HG03565 (cell line): ENCODE data around the gene ITGA8.
"Not testable (repeated sequence)": the region's sequence is repeated elsewhere in the genome, so short reads cannot be mapped to it uniquely, and the experiment has no call there.

Experiments
- ATAC-seq: cut with Tn5 transposase; IDR thresholded peaks from one replicate; pipeline ENCODE4 v1.9.1; 2021; ENCODE audit warnings: mild to moderate bottlenecking, moderate library complexity; ENCODE audit not compliant: unreplicated experiment

Gene ITGA8

DNA sequence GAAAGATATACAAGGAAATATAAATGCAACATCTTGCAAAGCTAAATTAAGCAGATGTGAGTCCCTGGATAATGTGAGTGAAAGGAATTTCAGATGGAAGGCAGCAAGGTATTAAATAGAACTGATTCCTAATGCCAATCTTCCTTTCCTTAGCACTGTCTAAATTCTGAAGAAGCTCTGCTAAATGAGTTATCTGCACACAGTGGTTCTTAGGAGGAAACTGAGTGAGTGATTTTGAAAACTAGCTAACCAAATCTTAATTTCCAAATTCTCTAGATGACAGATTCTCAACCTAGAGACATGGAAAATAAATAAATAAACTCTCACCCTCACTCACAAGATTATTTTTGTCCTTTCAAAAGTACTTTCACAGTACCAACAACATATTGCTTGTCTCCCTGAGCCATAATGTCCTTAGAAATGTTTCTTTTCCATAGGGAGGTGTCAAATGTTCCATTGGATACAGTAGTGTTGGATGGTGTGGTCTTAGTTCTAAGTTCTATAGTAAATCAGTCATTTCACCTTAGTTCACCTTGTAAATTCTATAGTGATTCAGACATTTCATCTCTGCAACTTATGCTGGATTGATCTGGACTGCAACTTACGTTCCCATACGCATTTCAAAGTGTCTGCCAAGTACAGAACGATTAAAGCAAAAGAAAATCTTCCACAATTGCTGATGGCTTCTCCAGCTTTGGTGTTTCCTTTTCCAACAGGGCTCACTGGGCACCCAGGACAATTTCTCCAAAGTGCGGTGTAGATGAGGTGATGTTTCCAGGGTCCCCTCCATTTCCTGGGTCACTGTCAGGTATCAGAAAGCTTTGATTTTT, 203.3 kb downstream of the ITGA8 start:
- no peak for ATAC-seq

DNA sequence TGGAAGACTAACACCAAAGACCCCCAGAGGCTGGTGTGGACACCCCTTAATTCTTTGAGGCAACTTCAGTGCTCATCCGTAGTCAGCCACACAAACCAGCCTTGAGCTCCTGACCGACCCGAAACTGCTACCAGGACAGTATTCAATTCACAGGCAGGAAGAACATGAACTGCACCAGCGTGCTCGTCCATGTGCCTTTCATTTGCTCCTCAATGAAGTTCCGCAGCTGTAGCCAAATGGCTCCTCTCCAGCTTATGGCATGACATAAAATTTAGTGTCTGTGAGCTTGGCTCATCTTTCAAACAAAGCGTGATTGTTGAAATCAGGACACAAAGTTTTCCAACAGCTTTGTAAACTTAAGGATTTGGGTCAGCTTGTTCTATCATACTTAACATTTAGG, 204.5 kb downstream of the ITGA8 start:
- no peak for ATAC-seq

DNA sequence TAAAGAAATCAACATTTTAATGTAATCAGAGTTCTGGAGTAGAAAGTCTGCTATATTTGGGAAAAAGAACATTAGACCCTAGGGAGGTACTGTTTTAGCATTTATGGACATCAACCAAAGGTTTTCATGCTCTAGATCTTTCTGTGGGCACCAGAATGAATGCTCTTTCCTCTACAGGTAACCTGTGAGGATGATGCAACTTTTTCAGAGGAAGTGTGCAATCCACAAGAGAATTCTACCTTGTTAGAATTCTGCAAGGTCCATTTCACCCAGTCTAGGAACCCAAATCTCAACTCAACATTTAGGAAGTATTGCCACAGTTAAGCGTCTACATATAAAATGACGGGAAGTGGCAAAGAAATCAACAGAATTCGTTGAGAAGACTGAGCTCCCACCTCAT, 208.8 kb downstream of the ITGA8 start:
- no peak for ATAC-seq

DNA sequence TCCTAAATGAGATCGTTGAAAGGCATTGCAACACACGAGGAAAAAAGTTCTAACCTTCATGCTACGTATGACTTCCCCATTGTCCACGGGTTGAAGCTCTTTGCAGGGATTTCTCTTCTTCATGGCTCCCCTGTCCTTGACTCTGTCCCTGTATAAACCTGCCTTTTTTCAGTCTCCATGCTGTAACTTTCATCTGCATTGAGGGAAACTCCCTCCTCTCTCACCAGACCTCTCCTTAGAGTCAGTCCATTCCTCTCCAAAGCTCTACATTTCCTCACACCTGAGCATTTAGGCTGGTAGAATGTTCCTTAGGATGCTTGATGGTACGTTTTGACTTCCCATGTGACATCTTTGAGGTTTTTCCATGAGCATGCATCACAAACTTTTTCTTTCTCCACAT, 214.4 kb downstream of the ITGA8 start:
- ATAC-seq: no peak

DNA sequence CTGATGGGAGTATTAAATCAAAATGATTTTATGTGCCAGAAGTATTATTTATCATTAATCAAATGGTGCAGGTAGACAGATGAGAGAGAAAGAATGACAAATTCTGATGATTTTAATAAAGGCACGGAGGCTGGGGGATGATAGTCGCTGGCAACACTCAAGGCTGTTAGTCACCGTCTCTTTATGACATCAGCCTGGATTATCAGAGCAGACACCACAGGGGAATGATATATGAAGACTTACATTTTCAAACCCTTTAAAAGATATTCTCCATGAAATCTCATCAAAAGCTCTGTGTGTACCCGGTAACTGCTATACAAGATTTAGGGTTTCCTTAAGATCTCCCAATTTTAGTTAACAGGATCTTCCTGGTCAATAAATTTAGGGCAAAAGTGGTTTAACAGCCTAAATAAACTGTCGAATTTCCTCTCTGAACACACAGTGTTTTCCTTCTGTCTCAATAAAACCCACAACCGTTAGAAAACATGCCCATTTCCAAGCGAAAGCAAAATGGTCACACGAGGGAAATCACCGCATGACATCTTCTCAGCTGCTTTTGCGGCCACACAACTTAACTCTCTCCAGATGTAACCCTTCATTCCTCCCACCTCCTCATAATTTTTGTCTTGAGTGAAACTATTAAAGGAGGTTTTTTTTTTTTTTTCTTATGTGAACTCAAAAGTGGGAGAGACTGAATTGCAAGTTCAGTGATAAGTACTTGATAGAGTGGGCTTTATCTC, 215.5 kb downstream of the ITGA8 start:
- ATAC-seq: no peak

DNA sequence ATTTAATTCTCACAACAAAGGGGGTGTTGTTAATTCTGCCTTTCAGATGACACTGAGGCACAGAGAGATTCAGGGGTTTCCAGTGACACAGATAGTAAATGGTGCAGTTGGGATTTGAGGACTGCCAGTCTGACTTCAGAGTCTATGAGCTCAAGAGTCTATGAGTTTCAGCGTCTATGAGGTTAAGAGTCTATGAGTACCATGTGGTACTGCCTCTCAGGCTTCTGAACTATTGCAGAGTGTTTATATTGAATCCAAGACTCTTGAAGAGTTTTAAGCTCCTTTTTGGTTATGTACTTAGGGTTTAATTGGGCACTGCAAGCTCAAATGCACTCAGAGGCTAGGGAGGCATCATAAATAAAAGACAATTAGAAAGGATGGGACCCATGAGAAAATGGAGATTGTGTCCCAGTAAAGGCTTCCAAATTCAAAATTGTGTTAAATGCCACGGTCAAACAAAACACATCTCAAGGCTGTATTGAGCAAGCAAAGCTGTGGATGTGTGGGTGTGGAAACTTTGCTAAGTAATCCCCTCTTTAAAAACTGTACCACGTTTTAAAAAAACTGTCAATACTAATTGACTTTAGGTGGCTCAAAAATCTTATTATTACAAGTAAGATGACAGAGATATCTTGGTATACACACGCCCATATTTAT, 224.7 kb downstream of the ITGA8 start:
- ATAC-seq: no peak

DNA sequence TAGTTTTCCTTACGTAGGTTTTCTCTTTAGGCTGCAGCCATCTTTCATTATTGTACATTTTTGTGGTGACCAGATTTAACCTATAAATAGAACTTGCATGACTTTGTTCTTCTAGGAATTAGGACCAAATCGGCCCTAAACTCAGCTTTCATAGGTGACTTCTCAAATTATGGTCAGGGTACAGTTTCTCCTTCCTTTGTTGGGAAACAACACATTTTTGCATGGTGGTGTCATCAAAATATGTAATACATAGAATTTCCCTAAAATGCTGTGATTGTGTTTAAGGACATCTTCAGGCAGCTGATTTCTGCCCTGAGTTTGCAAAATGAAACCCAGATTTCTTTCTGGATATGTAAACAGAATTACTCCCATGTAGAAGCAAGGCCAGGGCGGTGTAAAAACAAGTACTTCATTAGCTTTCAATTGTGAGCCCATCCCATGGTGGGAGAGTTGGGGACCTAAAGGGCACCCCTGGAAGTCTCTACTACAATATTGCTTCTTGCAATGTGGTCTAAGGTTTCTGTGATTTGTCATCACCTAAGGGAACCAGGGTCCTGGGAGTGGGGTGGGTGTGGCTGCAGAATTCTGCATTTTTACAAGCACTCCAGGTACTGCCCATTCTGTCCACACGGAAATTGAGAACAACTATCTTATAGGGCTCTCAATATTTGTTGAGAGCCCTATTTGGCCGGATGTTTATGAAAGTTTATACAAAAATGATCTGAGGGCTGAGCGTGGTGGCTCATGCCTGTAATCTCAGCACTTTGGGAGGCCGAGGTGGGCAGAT, 227.7 kb downstream of the ITGA8 start:
- ATAC-seq: no peak

DNA sequence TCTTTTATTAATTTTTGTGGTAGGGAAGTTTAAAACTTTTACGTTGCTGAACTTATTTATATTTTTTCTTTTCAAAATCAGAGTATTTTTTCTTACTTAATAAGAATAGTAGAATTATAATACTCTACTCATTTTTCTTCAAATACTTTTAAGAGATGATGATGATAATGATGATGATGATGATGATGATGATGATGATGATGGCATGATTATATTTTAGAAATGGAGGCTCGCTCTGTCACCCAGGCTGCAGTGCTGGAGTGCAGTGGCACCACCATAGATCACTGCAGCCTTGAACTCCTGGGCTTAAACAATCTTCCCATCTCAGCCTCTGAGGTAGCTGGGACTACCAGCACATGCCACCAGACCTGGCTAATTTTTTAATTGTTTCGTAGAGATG, 230.3 kb downstream of the ITGA8 start:
- ATAC-seq: no peak

DNA sequence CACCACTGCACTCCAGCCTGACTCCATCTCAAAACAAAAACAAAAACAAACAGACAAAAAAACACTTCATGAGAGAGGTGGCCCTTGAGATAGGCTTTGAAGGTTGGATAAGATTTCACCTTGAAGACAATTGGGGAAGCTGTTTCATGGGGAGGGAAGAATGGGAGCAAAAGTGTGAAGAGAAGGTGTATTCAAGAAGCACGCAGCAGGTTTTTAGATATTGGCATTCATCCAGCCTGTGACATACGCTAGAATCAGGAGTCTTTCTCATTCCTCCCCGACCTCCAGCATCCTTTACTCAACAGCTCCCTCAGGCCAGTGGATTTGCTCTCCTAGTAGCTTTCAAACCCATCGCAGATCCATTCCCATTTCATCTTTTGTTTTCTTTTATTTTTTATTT, 232.3 kb downstream of the ITGA8 start:
- no peak for ATAC-seq

DNA sequence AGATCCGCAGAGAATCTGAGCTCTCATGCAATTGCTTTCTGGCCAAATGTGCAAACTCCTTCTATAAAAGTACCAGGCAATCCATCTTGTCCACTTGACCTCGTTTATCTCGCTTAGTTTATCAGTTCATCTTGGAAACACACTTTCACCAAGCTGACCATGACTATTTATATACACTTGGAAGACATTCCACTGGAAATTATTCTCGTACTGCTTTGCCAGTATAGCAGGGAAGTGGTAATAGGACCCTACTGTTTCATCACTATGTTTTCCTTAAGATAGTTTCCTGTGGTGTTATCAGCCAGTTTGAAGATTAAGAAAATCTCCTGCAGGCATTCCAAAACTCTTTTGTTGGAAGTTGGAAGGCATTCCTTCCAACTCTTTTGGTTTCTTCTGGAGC, 233.3 kb downstream of the ITGA8 start:
- ATAC-seq: no peak

DNA sequence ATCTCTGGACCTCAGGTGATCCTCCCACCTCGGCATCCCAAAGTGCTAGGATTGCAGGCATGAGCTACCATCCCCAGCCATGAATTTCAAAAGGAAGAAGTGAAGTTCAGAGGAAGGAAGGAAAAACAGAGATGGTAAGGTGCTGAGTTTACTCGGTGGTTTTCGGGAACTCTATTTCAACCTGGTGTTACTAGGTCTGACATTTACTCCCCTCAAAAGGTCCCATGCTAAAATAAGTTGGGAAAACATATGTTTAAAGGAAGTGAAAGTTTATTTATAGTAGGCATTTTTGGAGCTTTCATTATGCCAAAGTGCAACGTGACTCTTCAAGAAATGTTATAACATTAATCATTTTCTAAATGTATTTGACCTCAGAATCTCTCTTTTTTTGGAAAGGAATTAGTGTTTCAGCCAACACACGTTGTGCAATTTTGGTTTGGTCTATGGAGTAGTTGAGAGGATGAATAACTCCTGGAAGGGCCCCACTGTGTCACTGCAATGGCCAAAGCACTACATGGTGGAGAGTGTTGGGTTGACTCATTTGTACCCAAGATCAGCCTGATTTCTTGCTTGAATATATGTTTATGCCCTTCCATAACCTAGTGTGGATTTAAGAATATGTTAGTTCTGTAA, 233.9 kb downstream of the ITGA8 start:
- no peak for ATAC-seq

DNA sequence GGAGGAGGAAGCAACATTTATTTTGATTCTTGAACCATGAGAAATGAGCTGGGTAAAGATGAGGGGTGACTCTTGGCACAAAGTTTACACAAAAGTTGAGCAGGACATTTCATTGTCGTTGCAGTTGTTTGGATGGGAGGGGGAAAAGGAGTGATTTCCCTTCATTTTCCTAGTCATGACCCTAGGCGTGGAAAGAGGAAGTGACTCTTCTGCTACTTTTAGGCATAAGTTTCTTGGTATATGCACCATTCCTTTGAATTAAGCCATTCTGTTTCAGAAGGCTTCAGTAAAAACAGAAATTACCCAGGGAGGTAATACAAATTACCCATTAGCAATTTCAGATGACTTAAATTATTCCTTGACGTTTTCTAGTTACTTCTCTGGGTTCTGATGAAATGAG, 234.7 kb downstream of the ITGA8 start:
- no peak for ATAC-seq

DNA sequence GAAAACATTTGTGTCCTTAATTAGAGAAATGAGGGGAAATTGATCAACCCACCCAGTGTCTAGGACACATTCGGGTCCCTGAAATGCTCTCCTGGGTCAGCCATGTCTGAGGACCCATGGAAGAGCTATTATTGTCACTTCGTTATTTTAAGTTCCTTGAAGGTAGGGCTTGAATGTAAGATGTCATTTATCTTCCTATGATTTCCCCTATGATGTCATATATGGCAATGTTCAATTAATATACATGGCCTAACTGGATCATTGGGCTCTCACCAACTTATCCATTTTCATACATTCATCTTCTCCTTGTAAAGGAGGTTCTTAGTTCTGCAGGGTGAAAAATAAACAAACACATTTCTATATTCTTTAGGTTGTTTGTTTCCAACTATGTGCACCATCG, 235.6 kb downstream of the ITGA8 start:
- ATAC-seq: no peak

DNA sequence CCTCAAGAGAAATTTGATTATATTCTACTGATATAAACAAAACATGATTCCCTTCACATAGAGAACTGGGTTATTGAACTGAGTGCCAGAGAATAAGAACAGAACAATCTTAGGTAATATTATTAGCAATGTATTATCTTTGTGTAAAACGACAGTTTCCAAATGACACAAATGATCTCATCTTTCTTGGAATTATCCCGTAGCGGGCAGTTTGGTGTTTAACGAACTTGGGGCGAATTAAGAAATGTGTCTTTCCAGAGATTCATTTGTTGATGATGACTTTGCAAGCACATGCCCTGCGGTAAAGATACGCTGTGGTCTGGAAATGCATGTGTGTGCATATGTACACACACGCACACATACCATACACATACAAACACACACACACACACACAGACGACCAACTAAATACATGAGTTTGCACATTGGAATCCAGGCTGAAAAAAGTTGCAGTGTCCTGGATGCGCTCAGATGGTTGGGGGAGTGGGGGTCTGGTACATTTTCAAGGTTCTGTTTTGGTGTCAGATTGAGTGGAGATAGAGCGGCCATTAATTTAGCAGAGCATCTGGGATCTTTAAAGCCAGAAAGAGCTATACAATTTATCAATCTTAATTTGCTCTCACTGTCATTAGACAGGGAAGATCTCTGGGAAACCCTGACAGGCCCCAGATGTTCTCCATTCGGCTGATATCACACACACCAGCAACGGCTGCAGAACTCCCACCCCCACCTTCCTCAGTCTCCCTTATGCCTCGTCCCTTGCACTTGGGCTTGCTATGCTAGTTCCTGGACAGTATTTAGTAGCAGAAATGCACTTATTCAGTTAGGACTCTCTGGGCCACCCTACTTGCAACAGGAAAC, 236.3 kb downstream of the ITGA8 start:
- no peak for ATAC-seq

DNA sequence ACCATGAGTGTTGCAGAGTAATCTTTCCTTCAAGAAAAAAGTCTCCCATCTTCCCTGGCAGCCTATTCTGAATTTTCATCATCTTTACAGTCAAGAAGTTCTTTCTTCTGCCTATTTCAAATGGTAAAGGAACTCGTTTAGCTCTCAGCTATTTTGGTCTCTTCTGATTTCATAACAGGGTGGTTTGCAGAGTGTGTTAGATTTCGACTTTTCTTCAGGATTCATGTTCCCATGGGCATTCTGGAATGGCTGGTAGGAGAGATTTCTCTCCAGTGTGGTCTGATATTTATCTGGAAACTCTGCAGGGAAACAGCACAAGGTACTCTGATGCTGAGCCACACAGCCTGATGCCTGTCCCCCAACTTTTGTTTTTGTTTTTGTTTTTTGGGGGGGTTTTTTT, 237.6 kb downstream of the ITGA8 start:
- ATAC-seq: no peak

DNA sequence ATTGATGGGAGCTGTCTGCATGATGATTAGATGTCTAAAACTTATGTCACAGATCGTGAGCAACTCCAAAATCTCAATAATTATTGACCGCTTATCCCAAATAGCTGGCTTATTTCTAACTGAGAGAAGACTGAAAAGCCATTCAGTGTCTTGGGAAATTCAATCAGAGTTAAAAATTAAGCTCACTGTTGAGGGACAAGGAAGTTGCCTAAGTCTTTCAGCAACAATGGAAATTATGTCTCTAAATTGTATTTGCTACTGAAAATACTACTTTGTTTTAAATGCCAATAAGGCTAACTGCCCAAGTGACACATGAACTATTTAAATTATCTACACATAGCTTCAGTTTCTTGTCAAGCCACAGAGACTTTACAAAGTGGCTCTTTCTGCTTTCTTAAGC, 240.8 kb downstream of the ITGA8 start:
- no peak for ATAC-seq

DNA sequence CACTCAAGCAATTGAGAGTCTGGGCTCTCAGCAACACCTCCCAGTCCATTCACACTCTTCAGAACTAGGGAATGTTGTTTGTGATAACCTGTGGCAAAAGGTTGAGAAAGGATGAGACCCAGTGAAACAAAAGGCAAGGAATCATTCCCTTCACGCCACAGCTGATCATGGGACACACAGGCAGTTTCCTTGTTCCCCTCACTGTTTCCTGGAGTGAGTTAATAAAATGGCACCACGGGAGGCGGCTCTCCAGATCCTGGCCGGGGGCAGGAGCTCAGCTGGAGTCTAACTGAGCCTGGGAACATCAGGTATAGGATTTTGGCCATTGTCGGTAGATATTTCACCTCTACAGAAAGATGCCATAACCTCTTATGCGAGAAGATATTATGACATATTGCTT, 241.3 kb downstream of the ITGA8 start:
- ATAC-seq: no peak

DNA sequence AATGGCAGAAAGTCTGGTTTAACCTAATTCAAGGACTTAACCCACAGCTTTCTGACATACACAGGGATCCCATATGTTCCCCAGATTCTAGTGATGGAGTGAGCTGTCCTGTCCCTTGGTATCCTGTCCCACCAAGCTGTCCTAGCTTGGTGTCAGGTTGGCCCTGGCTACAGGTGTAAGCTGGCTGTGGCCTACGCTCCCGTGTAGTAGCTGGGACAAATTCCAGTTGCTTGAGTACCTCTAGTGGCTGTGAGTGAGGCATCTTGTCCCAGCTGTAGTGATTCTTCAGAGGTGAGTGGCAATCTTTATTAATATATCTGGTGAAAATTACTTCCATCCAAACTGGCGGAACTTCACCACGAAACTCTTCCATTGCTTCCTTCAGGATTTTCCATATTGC, 243.4 kb downstream of the ITGA8 start:
- ATAC-seq: no peak

DNA sequence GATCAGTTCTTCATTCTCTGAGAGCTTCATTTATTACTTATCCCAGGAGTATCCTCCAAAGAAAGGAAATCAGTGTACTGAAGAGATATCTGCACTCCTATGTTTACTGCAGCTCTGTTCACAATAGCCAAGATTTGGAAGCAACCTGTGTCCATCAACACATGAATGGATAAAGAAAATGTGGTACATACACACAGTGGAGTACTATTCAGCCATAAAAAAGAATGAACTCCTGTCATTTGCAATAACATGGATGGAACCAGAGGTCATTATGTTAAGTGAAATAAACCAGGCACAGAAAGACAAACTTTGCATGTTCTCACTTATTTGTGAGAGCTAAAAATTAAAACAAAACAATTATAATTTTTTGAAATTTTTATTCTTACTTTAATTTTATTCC, 244.3 kb downstream of the ITGA8 start:
- not testable (repeated sequence) for ATAC-seq

DNA sequence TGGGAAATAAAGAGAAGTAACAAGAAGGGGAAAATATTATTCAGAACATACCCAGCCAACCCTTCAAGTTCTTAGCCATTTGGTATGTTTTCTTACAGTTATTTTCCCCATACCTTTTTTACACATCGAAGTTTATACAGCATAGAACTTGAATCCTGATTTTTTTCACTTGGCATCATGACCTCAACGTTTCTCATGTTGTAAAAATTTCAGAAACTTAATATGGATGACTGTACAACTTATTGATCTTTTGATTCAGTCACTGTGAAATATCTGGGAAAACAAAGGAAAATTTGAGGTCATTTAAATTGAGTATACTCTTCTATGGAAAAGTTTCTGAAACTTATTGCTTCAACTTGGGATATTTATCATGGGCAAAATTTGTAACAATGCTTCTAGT, 245.1 kb downstream of the ITGA8 start:
- ATAC-seq: no peak
